H1 (cell line): ENCODE data around the gene RAB4B. TPM values are rescaled to one million over a fixed set of nuclear protein-coding genes. Genes with fewer than 3 reads are reported as not detected.

Experiments
- CREB1 ChIP-seq: IDR thresholded peaks from 2 replicates; pipeline ENCODE4 v1.6.1; 2012; ENCODE audit warnings: inconsistent platforms
- EGR1 ChIP-seq: IDR thresholded peaks from 2 replicates; pipeline ENCODE4 v1.6.1; 2011; ENCODE audit warnings: low read depth, low read length, borderline replicate concordance
- KDM5A ChIP-seq: fragments of 200-600 bp; IDR thresholded peaks from 2 replicates; pipeline ENCODE4 v1.7.1; 2012; ENCODE audit warnings: mild to moderate bottlenecking, low read length, inconsistent platforms, mixed read lengths
- MAFK ChIP-seq: IDR thresholded peaks from 2 replicates; pipeline ENCODE4 v1.6.1; 2012; ENCODE audit warnings: low read depth, mild to moderate bottlenecking, improper control_type of control experiment, low read length
- POLR2AphosphoS5 ChIP-seq: IDR thresholded peaks from 2 replicates; pipeline ENCODE4 v1.6.1; 2011; ENCODE audit warnings: low read depth, low read length
- SAP30 ChIP-seq: fragments of 300-600 bp; sonication (generic); IDR thresholded peaks from 2 replicates; pipeline ENCODE4 v1.7.1; 2012; ENCODE audit warnings: low read length, moderate library complexity, mild to moderate bottlenecking, inconsistent platforms; ENCODE audit not compliant: insufficient read depth, insufficient replicate concordance
- SP1 ChIP-seq: IDR thresholded peaks from 2 replicates; pipeline ENCODE4 v1.6.1; 2011; ENCODE audit warnings: low read depth, low read length
- SRF ChIP-seq: IDR thresholded peaks from 2 replicates; pipeline ENCODE4 v1.6.1; 2011; ENCODE audit warnings: mild to moderate bottlenecking, low read depth, low read length, moderate library complexity
- YY1 ChIP-seq: IDR thresholded peaks from 2 replicates; pipeline ENCODE4 v1.6.1; 2011; ENCODE audit warnings: low read depth, mild to moderate bottlenecking, low read length
- polyA plus RNA-seq, 7 experiments: library from polyadenylated mRNA; depleted of rRNA in 3 of 7; stranded (reverse) in 5 of 7; unstranded in 2 of 7; fragments of >200 nt in 5 of 7; fragments of 200-250 nt in 2 of 7; gene quantifications; 1 replicate in 5 of 7; 2 replicates in 1 of 7; 4 replicates in 1 of 7; pipeline versions ENCODE4 v1.2.1 to v1.2.3, GENCODE V29; 2011 to 2013; ENCODE audit warnings: missing spikeins in 2 of 7, mixed read lengths in 2 of 7
- total RNA-seq: library from RNA; stranded (reverse); fragmentation: NEBNext Ultra II Directional; extraction: Animal tissue kit (Norgen Biotek cat#: 25700); gene quantifications from 2 replicates; pipeline ENCODE4 v1.2.1, GENCODE V29; 2021
- TF ChIP-seq, protein P1 (sequence below): fragments of 300-600 bp; sonication (generic); IDR thresholded peaks from 2 replicates; pipeline ENCODE4 v1.7.1; 2012; ENCODE audit warnings: low read length, moderate library complexity, mild to moderate bottlenecking, inconsistent platforms; ENCODE audit not compliant: insufficient replicate concordance

RAB4B gene
- total and polyA plus RNA-seq, 2 of the 8 experiments (the other 6 are each of a cell fraction or from before 2014, with no cell fraction given) = 15.9 to 28.6 TPM

DNA sequence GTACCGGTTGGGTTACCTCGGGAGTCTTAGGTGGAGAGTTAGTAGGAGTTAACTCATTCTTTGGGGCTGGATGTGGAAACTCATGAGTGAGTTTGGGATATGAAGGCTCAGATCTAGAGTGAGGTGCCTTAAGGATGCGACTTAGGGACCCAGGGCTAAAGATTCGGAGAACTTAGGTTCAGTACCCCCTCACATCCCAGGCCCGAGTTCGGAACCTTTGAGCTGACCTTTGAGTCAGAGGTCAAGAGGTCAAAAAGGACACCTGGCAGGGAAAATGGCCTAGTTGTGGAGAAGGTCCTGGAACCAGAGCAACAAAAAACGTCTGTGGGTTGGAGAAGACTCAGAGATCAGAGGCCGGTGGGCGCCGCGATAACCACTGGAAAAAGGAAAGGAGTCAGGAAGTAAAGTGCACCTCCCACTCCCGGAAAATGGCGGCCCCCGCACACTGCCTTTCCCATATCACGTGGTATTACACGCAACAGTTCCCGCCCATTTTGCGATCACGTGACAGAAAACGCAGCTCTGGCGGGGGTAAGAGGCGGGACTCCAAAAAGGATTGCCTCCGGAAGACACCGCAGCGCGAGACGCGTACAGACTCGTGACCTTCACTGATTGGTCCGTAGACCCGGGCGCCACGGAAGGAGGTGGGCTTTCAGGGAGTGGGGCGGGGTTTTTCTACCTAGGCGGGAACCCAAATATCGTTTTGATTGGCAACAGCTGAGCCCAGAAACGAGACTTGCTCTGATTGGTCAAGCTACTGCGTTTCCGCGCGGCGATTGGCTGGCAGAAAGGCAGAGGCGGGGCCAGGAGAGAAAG is 27.8 kb upstream of the RAB4B start, which contains the start of gene ACTMAP (continued):
- TF ChIP-seq, protein P1, sequence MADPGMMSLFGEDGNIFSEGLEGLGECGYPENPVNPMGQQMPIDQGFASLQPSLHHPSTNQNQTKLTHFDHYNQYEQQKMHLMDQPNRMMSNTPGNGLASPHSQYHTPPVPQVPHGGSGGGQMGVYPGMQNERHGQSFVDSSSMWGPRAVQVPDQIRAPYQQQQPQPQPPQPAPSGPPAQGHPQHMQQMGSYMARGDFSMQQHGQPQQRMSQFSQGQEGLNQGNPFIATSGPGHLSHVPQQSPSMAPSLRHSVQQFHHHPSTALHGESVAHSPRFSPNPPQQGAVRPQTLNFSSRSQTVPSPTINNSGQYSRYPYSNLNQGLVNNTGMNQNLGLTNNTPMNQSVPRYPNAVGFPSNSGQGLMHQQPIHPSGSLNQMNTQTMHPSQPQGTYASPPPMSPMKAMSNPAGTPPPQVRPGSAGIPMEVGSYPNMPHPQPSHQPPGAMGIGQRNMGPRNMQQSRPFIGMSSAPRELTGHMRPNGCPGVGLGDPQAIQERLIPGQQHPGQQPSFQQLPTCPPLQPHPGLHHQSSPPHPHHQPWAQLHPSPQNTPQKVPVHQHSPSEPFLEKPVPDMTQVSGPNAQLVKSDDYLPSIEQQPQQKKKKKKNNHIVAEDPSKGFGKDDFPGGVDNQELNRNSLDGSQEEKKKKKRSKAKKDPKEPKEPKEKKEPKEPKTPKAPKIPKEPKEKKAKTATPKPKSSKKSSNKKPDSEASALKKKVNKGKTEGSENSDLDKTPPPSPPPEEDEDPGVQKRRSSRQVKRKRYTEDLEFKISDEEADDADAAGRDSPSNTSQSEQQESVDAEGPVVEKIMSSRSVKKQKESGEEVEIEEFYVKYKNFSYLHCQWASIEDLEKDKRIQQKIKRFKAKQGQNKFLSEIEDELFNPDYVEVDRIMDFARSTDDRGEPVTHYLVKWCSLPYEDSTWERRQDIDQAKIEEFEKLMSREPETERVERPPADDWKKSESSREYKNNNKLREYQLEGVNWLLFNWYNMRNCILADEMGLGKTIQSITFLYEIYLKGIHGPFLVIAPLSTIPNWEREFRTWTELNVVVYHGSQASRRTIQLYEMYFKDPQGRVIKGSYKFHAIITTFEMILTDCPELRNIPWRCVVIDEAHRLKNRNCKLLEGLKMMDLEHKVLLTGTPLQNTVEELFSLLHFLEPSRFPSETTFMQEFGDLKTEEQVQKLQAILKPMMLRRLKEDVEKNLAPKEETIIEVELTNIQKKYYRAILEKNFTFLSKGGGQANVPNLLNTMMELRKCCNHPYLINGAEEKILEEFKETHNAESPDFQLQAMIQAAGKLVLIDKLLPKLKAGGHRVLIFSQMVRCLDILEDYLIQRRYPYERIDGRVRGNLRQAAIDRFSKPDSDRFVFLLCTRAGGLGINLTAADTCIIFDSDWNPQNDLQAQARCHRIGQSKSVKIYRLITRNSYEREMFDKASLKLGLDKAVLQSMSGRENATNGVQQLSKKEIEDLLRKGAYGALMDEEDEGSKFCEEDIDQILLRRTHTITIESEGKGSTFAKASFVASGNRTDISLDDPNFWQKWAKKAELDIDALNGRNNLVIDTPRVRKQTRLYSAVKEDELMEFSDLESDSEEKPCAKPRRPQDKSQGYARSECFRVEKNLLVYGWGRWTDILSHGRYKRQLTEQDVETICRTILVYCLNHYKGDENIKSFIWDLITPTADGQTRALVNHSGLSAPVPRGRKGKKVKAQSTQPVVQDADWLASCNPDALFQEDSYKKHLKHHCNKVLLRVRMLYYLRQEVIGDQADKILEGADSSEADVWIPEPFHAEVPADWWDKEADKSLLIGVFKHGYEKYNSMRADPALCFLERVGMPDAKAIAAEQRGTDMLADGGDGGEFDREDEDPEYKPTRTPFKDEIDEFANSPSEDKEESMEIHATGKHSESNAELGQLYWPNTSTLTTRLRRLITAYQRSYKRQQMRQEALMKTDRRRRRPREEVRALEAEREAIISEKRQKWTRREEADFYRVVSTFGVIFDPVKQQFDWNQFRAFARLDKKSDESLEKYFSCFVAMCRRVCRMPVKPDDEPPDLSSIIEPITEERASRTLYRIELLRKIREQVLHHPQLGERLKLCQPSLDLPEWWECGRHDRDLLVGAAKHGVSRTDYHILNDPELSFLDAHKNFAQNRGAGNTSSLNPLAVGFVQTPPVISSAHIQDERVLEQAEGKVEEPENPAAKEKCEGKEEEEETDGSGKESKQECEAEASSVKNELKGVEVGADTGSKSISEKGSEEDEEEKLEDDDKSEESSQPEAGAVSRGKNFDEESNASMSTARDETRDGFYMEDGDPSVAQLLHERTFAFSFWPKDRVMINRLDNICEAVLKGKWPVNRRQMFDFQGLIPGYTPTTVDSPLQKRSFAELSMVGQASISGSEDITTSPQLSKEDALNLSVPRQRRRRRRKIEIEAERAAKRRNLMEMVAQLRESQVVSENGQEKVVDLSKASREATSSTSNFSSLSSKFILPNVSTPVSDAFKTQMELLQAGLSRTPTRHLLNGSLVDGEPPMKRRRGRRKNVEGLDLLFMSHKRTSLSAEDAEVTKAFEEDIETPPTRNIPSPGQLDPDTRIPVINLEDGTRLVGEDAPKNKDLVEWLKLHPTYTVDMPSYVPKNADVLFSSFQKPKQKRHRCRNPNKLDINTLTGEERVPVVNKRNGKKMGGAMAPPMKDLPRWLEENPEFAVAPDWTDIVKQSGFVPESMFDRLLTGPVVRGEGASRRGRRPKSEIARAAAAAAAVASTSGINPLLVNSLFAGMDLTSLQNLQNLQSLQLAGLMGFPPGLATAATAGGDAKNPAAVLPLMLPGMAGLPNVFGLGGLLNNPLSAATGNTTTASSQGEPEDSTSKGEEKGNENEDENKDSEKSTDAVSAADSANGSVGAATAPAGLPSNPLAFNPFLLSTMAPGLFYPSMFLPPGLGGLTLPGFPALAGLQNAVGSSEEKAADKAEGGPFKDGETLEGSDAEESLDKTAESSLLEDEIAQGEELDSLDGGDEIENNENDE = no peak
- TF ChIP-seq MAFK = no peak
- no peak for TF ChIP-seq EGR1
- TF ChIP-seq SAP30 = no peak
- peak; percentile 93 for TF ChIP-seq SP1
- TF ChIP-seq SRF = no peak
- peak; percentile 97 for TF ChIP-seq YY1
- TF ChIP-seq POLR2AphosphoS5 = peak; percentile 55
- TF ChIP-seq CREB1 = peak; percentile 79
- TF ChIP-seq KDM5A = no peak
